ENCODE data around the gene COL4A5. TPM values are rescaled to one million over a fixed set of nuclear protein-coding genes. Genes with fewer than 3 reads are reported as not detected.

The COL4A5 gene
- total RNA-seq, 1 donor from 2014 or later, result 80.4 TPM

Other genes starting within 250 kb of the COL4A5 start
- gene COL4A6, start 1.4 kb upstream of the COL4A5 start, total RNA-seq, result 1.7 and 4.9 TPM in 2 replicates